ENCODE results near the gene GAB2.

GAB2 gene

DNA sequence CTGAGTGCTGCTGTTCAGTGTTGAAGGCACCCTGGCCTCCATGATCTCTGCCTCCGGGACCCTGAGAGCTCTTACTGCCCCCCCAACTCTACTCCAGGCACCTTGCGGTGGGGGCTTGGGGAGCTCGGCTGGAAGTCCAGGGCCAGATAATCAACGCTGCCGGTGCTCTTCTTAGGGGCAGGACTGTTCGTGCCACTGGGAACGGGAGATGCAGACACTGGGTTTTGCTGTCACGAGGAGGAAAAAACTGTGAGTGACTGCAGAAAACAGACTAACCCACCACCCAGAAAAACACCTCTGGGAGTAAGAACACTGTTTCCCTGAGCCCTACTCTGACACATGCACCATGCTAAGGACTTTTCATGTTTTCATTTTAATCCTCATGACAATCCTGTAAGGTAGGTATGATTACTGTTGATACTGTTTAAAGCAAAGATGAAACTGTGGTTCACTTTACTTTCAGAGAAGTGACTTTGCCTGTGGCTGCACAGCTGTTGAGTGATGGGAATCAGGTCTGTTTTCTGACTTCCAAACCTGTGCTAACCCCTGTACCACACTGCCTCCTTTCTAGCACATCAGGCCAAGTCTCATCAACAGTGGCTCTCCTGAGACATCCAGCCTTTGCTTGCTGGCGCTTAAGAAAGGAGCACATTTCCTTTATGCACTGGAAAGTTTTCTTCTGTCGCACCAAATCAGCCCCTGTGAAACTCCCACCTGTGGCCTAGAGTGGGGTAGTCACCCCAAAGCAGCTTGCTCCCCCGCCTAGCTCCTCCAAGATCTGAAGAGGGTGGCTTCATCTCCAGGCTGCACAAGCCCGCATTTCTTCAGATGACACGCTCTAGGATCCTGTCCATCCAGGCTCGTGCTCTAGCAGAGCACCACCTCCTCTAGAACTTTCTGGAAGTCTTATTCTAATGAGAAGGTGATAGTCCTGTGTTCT lies 197.1 kb downstream of the GAB2 start:
- no peak for DNase-seq (ENCODE audit: low read depth)
- no peak overlapping the region for H3K4me3 ChIP-seq (ENCODE audit: low read depth, low read length)
- in situ Hi-C loops (cut with HindIII; ENCODE audit: low sequenced_read_pairs): no loop called here
- TF ChIP-seq, protein P1, sequence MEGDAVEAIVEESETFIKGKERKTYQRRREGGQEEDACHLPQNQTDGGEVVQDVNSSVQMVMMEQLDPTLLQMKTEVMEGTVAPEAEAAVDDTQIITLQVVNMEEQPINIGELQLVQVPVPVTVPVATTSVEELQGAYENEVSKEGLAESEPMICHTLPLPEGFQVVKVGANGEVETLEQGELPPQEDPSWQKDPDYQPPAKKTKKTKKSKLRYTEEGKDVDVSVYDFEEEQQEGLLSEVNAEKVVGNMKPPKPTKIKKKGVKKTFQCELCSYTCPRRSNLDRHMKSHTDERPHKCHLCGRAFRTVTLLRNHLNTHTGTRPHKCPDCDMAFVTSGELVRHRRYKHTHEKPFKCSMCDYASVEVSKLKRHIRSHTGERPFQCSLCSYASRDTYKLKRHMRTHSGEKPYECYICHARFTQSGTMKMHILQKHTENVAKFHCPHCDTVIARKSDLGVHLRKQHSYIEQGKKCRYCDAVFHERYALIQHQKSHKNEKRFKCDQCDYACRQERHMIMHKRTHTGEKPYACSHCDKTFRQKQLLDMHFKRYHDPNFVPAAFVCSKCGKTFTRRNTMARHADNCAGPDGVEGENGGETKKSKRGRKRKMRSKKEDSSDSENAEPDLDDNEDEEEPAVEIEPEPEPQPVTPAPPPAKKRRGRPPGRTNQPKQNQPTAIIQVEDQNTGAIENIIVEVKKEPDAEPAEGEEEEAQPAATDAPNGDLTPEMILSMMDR (IDR thresholded peaks at IDR 0.05; ENCODE audit: low read depth, low read length, missing control alignments): no peak

DNA sequence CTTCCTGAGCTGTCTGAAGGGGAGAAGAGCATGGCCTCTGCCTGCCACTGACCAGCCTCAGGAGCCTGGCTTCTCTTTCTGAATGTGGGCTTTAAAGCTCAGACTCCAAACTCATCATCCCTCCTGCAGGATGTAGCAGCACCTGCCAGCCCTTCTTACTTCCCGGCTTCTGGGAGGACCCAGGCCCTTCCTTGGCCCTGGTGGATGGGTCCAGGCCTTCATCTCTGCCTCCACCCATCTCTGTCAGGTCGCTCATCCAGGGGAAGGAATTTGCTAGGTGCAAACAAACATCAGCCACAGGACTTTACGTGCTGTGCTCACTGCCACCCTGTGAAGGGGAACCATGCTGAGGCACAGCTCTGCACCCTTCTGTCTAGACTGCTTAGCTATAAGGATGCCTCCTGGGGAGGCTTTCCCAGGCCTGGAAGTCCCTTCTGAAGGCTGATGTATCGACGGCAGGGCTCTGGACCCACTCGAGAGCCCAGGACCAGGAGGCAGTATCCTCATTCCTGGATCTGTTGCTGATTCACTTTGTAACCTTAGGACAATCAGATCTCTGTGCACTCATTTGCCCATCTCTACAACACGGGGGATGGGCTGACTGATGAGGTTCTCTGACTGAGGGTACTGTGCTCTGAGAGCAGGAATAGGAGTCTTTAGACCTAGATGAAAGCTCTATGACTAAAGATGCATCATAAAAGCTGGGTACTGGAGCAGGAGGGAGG lies 198.0 kb downstream of the GAB2 start:
- DNase-seq (ENCODE audit: low read depth): no peak
- TF ChIP-seq, protein P1 (IDR thresholded peaks at IDR 0.05; ENCODE audit: low read depth, low read length, missing control alignments): no peak
- in situ Hi-C loops (cut with HindIII; ENCODE audit: low sequenced_read_pairs): no loop called here

DNA sequence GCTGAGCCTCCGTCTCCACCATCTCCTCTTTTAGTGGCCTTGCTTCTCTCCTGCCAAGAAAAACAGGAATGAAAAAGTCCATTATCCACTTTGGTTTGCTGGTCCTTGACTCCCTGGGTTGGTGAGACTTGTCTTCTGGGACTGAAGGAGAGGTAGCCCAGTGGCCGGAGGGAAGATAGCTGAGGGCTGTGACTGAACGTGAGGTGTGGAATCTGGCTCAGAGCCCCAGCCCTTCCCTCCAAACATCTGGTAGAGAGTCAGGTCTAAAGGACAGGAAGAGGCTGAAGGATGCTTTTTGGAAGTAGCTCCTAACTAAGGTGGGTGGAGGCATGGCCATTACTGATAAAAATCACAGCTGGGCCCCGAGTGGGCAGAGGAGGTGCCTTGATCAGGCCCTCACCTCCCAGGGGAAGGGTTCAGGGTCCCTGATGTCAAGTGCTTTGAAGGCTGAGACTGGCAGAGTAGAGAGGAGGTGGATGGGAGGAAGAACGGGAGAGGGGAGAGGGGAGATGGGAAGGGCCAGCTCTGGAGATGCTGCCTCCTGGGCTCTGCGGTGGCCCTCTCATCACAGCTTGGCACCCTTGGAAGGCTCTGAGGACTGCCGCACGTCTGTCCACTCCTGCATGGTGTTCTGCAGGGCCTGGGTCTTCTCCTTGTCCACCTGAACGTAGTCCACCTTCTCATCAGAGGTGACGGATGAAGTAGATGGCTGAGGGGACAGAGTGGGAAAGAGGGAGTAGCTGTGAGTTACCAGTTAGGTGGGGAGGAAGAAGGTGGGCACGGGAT lies 198.7 kb downstream of the GAB2 start:
- in situ Hi-C loops (cut with HindIII; ENCODE audit: low sequenced_read_pairs): no loop called here
- TF ChIP-seq, protein P1 (IDR thresholded peaks at IDR 0.05; ENCODE audit: low read depth, low read length, missing control alignments): no peak
- H3K4me3 ChIP-seq (ENCODE audit: low read depth, low read length): no peak overlapping the region
- no peak for DNase-seq (ENCODE audit: low read depth)

More for the DNA sequence above, 198.0 kb downstream of the GAB2 start:
- H3K4me3 ChIP-seq (ENCODE audit: low read depth, low read length): no peak overlapping the region

DNA sequence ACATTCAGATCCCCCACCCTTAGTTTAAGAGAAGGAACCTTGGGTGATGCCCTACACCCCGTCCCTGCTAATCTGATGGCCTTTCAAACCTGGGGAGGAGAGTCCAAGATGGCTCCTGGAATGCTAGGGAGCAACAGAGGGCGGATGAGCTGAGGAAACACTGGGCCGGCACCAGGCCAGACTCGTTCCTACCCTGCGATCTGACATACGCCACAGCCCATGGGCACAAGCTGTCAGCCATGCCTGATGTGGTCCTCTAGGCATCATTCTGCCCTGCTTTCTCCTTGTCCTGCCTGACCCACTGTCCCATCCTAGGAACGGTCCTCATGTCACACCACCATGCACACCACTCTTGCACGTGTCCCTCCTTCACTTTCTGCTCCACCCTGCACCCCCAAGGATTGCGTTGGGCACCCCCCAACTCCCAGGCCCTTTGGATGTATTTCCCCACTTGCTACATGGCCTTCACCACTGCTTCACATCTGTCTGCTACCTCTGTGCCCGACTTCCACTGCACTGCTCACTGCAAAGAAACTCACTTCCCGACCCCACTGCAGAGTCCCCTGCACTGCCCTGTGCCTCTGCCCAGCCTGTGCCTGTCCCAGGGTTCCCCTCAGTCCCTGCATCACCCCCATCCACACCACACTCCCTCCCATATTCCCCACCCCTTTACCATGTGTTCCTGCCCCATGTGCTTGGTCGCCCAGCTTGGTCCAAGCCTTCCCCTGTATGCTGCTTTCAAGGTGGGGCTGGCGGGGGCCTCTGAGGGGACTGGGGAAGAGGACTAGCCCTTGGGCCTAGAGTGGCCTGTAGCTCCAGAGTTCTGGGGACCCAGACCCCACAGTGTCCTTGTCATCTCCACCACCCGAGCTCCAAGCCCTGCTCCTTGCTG lies 199.7 kb downstream of the GAB2 start:
- DNase-seq (ENCODE audit: low read depth): no peak
- TF ChIP-seq, protein P1 (IDR thresholded peaks at IDR 0.05; ENCODE audit: low read depth, low read length, missing control alignments): no peak
- in situ Hi-C loops (cut with HindIII; ENCODE audit: low sequenced_read_pairs): no loop called here
- H3K4me3 ChIP-seq (ENCODE audit: low read depth, low read length): no peak overlapping the region

DNA sequence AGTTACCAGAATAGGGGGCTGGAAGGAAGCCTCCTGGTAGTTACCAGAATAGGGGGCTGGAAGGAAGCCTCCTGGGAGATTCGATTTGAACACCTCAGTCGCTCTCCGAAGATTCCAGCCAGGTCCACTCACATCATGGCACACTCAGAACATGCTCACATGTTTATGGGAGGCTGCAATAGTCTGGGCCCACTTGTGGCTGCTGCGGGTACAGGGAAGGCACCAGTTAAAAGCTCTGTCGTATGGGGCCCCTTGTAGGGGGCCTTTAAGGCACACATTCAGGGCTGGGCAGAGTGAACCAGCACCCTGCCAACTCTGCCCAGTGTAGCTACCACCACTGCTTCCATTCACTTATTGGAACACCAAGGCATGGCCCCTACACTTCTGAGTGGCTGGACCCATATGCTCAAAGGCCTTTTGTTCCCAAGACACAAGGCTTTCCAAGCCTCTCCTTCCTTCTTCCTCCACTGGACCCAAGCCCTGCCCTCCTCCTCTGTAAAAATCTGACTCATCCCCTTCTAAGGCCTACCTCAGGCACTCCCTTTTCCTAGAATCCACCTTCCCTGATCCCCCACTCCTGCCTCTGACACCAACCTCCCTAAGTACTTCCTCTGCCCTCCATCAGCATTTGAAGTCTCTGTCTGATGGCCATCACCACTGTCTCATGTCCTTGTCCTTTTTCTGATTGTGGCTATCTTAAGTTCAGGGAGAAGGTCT lies 200.9 kb downstream of the GAB2 start:
- H3K4me3 ChIP-seq (ENCODE audit: low read depth, low read length): no peak overlapping the region
- in situ Hi-C loops (cut with HindIII; ENCODE audit: low sequenced_read_pairs): no loop called here
- TF ChIP-seq, protein P1 (IDR thresholded peaks at IDR 0.05; ENCODE audit: low read depth, low read length, missing control alignments): no peak
- no peak for DNase-seq (ENCODE audit: low read depth)

All from astrocyte of the cerebellum (primary cell).